ENCODE data around the gene LRCOL1. TPM values are rescaled to one million over a fixed set of nuclear protein-coding genes. Genes with fewer than 3 reads are reported as not detected.
"Not testable (repeated sequence)": the region's sequence is repeated elsewhere in the genome, so short reads cannot be mapped to it uniquely, and the experiment has no call there.

The LRCOL1 gene
- polyA plus RNA-seq, 3 donors = not detected

DNA sequence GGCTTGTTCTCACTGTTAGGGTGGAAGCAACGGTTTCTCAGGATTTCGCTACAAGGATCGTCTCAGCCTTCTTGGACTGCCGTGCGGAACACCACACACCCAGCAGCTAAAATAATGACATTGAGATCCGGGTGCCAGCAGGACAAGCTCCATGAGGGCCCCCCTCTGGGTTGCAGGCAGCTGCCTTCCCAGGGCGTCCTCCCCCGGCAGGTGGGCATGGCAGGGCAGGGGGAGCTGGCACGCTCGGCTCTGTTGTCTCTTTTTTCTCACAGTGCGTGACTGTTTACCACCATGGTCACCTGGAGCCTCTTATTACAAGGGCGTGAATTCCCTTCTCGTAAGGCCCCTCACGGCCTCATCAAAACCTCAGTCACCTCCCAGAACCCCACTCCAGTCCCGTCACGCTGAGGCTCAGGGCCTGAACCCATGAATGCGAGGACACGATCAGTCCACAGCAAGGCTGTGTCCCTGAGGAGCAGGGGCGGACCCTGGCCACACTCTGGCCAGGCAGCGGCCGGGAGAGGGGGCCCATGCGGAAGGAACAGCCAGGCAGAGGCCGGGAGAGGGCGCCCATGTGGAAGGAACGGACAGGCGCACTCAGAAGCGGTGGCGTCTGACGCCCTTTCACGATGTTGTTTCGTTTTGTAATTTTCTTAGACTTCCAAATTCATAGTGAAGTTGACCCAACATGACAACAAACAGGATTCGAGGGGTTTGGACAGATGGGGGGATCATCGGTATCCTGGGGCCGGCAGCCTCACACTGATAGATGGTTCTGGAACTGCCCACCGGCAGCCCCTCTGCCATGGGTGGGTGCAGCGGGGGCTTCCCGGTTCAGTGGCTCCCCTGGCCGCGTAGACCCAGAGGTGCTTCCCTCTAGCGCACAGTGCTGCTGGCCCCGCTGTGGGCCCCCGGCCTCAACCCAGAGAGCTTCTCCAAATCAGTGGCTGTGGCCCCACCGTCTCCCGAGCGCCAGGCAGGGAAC lies 10.0 kb downstream of the LRCOL1 start:
- peak overlapping the region in 1 of 7 donors; percentile 25 for H3K27ac Mint-ChIP-seq
- Histone ChIP-seq H3K9ac (ENCODE audit: insufficient read depth, low read length, poor library complexity, severe bottlenecking) (peak overlapping the region; percentile 36), H3K4me1 (ENCODE audit: control insufficient read depth in 1 of 2, insufficient read depth in 2 of 2, low read length in 2 of 2) (peaks cover 12 to 20% of the 10 kb centered on the region in 2 donors), H3K4me3 (replicated peaks in 1 of 3; ENCODE audit: low read depth in 2 of 3, low read length in 3 of 3) (peak overlapping the region; percentile 11 to 72 (median 34)), H3K36me3 (replicated peaks in 1 of 2; ENCODE audit: control insufficient read depth in 1 of 2, insufficient read depth in 2 of 2, low read length in 2 of 2) (no peaks in the 10 kb centered on the region), H4K20me1 (ENCODE audit: insufficient read depth, low read length) (no peaks in the 10 kb centered on the region), H3K27ac (ENCODE audit: low read depth in 1 of 2, low read length in 2 of 2) (no peak overlapping the region), H3K9me3 (replicated peaks in 1 of 2; ENCODE audit: control insufficient read depth in 1 of 2, insufficient read depth in 1 of 2, low read length in 2 of 2) (no peaks in the 10 kb centered on the region), H3K4me2 (replicated peaks; ENCODE audit: extremely low read depth, low read length, poor library complexity, severe bottlenecking) (peak overlapping the region; percentile 71), H3K79me2 (ENCODE audit: insufficient read depth, low read length) (no peaks in the 10 kb centered on the region), H2AFZ (ENCODE audit: insufficient read depth, low read depth, low read length, poor library complexity, severe bottlenecking) (peak overlapping the region; percentile 71), H3K27me3 (ENCODE audit: control insufficient read depth in 2 of 2, insufficient read depth in 2 of 2, low read length in 2 of 2) (peaks cover 4 to 71% of the 10 kb centered on the region in 2 donors)
- H3K4me3 Mint-ChIP-seq = peak overlapping the region; percentile 80 to 91
- intact Hi-C loops (cut with micrococcal nuclease) = no loop called here
- 36% methylated on average over 36 of the region's 45 CpGs for WGBS (ENCODE audit: insufficient coverage)
- peaks cover 0 to 22% (median 5%) of the 10 kb centered on the region in 7 donors for H3K9me3 Mint-ChIP-seq
- H3K27me3 Mint-ChIP-seq (ENCODE audit: low read depth in 3 of 3) = peaks cover 63 to 82% (median 72%) of the 10 kb centered on the region in 3 donors
- H3K36me3 Mint-ChIP-seq = no peaks in the 10 kb centered on the region
- TF ChIP-seq, protein P1, sequence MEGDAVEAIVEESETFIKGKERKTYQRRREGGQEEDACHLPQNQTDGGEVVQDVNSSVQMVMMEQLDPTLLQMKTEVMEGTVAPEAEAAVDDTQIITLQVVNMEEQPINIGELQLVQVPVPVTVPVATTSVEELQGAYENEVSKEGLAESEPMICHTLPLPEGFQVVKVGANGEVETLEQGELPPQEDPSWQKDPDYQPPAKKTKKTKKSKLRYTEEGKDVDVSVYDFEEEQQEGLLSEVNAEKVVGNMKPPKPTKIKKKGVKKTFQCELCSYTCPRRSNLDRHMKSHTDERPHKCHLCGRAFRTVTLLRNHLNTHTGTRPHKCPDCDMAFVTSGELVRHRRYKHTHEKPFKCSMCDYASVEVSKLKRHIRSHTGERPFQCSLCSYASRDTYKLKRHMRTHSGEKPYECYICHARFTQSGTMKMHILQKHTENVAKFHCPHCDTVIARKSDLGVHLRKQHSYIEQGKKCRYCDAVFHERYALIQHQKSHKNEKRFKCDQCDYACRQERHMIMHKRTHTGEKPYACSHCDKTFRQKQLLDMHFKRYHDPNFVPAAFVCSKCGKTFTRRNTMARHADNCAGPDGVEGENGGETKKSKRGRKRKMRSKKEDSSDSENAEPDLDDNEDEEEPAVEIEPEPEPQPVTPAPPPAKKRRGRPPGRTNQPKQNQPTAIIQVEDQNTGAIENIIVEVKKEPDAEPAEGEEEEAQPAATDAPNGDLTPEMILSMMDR (IDR thresholded peaks at IDR 0.05) = peak; percentile 54
- H3K4me1 Mint-ChIP-seq = peaks cover 27% of the 10 kb centered on the region
- peak in 2 of 3 donors; percentile 5 to 29 for DNase-seq

DNA sequence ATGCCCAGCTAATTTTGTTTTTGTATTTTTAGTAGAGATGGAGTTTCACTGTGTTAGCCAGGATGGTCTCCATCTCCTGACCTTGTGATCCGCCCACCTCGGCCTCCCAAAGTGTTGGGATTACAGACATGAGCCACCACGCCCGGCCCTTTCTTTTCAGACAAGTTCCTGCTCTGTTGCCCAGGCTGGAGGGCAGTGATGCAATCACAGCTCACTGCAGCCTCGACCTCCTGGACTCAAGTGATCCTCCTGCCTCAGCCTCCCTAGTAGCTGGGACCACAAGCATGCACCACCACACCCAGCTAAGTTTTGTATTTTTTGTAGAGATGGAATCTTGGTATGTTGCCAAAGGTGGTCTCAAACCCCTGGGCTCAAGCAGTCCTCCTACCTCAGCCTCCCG lies 10.9 kb downstream of the LRCOL1 start:
- H3K4me2 ChIP-seq (replicated peaks; ENCODE audit: extremely low read depth, low read length, poor library complexity, severe bottlenecking); H3K27ac Mint-ChIP-seq; intact Hi-C loops (cut with micrococcal nuclease); H3K36me3 ChIP-seq (replicated peaks in 1 of 2; ENCODE audit: control insufficient read depth in 1 of 2, insufficient read depth in 2 of 2, low read length in 2 of 2); DNase-seq; H3K9ac ChIP-seq (ENCODE audit: insufficient read depth, low read length, poor library complexity, severe bottlenecking); H3K79me2 ChIP-seq (ENCODE audit: insufficient read depth, low read length); H4K20me1 ChIP-seq (ENCODE audit: insufficient read depth, low read length); H3K36me3 Mint-ChIP-seq; H2AFZ ChIP-seq (ENCODE audit: insufficient read depth, low read depth, low read length, poor library complexity, severe bottlenecking); H3K27ac ChIP-seq (ENCODE audit: low read depth in 1 of 2, low read length in 2 of 2); H3K4me3 ChIP-seq (replicated peaks in 1 of 3; ENCODE audit: low read depth in 2 of 3, low read length in 3 of 3); H3K9me3 ChIP-seq (replicated peaks in 1 of 2; ENCODE audit: control insufficient read depth in 1 of 2, insufficient read depth in 1 of 2, low read length in 2 of 2): not testable (repeated sequence)
- Histone ChIP-seq H3K27me3 (ENCODE audit: control insufficient read depth in 2 of 2, insufficient read depth in 2 of 2, low read length in 2 of 2) (peaks cover under 1 to 64% of the 10 kb centered on the region in 2 donors), H3K4me1 (ENCODE audit: control insufficient read depth in 1 of 2, insufficient read depth in 2 of 2, low read length in 2 of 2) (peaks cover 12 to 20% of the 10 kb centered on the region in 2 donors)
- Mint-ChIP-seq H3K4me1 (peaks cover 27% of the 10 kb centered on the region), H3K27me3 (ENCODE audit: low read depth in 3 of 3) (peaks cover 56 to 76% (median 66%) of the 10 kb centered on the region in 3 donors), H3K4me3 (peak overlapping the region in 1 of 2 donors; percentile 91), H3K9me3 (peaks cover 0 to 22% (median 5%) of the 10 kb centered on the region in 7 donors)
- 60% methylated on average over 5 of the region's 6 CpGs for WGBS (ENCODE audit: insufficient coverage)
